Stimulated activated naive CD8-positive, alpha-beta T cell treated with anti-CD3 and anti-CD28 coated beads, Interleukin-15, Interleukin-2, amounts not matched to agents 100 ng/mL and 50 ng/mL, for 24 hours (primary cell): ENCODE data around the gene SSR1.

Experiments
- H3K27ac Mint-ChIP-seq: one replicate; pipeline ENCODE4 v1.8.0; 2021; ENCODE audit warnings: mild to moderate bottlenecking, mixed read lengths
- H3K27me3 Mint-ChIP-seq: one replicate; pipeline ENCODE4 v1.8.0; 2021; ENCODE audit warnings: mixed read lengths
- H3K36me3 Mint-ChIP-seq: one replicate; pipeline ENCODE4 v1.8.0; 2021; ENCODE audit warnings: low read depth, mixed read lengths
- H3K4me1 Mint-ChIP-seq: one replicate; pipeline ENCODE4 v1.8.0; 2021; ENCODE audit warnings: low read depth, mixed read lengths
- H3K4me3 Mint-ChIP-seq: one replicate; pipeline ENCODE4 v1.8.0; 2021; ENCODE audit warnings: mild to moderate bottlenecking, mixed read lengths
- H3K9me3 Mint-ChIP-seq: one replicate; pipeline ENCODE4 v1.8.0; 2021; ENCODE audit warnings: mixed read lengths

Gene SSR1

DNA sequence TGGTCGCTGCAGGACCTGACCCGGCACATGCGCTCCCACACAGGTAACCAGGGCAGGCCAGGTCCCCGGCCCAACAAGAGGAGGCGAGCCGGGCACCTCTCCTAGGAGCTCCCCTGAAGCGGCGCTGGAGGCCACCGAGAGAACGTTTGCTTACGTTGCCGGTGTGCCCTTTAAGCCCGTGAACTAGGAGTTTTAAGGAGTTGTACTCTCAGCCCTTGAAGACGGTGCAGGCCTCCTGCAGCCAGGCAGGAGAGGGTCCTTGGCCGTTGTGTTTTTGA lies 65.9 kb downstream of the SSR1 start:
- H3K27me3 Mint-ChIP-seq, result no peaks in the 10 kb centered on the region
- peaks cover 51% of the 10 kb centered on the region for H3K36me3 Mint-ChIP-seq
- no peak overlapping the region for H3K27ac Mint-ChIP-seq
- H3K4me3 Mint-ChIP-seq, result no peak overlapping the region
- no peaks in the 10 kb centered on the region for H3K9me3 Mint-ChIP-seq
- peaks cover 14% of the 10 kb centered on the region for H3K4me1 Mint-ChIP-seq

GRCh38 chr6:7246401-7247178 lies 66.4 kb downstream of the SSR1 start:
- no peak overlapping the region for H3K27ac Mint-ChIP-seq
- no peaks in the 10 kb centered on the region for H3K27me3 Mint-ChIP-seq
- H3K36me3 Mint-ChIP-seq, result peaks cover 51% of the 10 kb centered on the region
- no peak overlapping the region for H3K4me3 Mint-ChIP-seq
- no peaks in the 10 kb centered on the region for H3K9me3 Mint-ChIP-seq
- H3K4me1 Mint-ChIP-seq, result peaks cover 15% of the 10 kb centered on the region

DNA sequence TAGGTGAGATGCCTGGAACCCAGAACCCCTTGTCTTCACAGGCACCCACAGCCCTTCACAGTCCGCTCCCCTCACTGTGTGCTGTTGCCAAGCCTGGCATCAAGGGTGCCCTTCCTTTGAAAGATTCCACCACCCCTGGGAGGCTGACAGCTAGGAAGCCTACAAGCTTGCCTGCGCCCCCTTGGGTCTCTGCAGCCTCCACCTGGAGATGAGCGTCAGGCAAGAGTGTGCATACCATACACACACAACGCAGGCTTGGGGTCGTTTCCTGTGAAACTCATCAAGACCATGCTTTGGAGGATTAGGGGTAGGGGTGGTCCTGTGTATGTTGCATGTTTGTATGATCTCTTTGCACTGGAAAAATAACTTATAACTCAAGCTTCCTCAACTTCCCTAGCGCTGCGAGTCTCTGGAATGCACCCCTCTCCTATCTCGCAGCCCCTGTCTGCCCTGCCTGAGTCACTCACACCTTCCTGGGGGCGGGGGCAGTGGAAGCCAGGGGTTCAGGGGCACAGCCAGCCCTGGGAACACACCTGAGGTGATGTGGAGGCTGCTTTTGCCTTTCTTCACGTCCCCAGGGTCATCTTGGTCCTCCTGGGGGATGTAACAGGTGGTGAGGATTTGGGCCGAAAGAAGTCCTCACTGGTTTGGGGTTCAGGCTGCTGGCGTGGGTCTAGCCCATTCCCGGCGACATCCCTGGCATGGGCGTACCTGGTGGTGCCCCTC lies 67.2 kb downstream of the SSR1 start:
- Mint-ChIP-seq H3K27ac (no peak overlapping the region), H3K9me3 (no peaks in the 10 kb centered on the region), H3K4me3 (no peak overlapping the region), H3K36me3 (peaks cover 51% of the 10 kb centered on the region), H3K27me3 (no peaks in the 10 kb centered on the region), H3K4me1 (peaks cover 15% of the 10 kb centered on the region)

- no peak overlapping the region for H3K4me3 Mint-ChIP-seq
- H3K9me3 Mint-ChIP-seq, result no peaks in the 10 kb centered on the region
- peaks cover 43% of the 10 kb centered on the region for H3K36me3 Mint-ChIP-seq
- peak overlapping the region; percentile 54 for H3K27ac Mint-ChIP-seq
- H3K4me1 Mint-ChIP-seq, result peaks cover 20% of the 10 kb centered on the region
- H3K27me3 Mint-ChIP-seq, result no peaks in the 10 kb centered on the region
Measured at GRCh38 chr6:7243179-7243981, 69.6 kb downstream of the SSR1 start.

DNA sequence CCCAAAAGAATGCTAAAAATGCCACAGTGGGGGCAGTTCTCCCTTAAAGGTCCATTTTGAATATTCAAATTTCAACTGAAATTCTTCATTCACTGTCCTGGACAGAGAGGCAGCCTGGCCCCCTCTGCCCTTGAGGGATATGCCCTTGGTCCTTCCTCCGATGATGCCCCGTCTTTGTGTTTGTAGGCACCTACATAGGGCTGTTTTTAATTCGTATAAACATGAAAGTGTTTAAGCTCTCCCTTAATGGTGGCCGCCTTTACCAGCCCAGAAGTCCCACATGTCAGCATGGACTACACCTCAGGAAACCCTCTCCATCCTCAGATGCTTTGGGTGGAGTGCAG lies 70.2 kb downstream of the SSR1 start:
- H3K9me3 Mint-ChIP-seq, result no peaks in the 10 kb centered on the region
- H3K27ac Mint-ChIP-seq, result no peak overlapping the region
- H3K4me1 Mint-ChIP-seq, result peaks cover 22% of the 10 kb centered on the region
- H3K4me3 Mint-ChIP-seq, result no peak overlapping the region
- H3K27me3 Mint-ChIP-seq, result no peaks in the 10 kb centered on the region
- H3K36me3 Mint-ChIP-seq, result peaks cover 40% of the 10 kb centered on the region

- Mint-ChIP-seq H3K27me3 (no peaks in the 10 kb centered on the region), H3K4me3 (no peak overlapping the region), H3K9me3 (no peaks in the 10 kb centered on the region), H3K36me3 (peaks cover 34% of the 10 kb centered on the region), H3K27ac (peak overlapping the region; percentile 10), H3K4me1 (peaks cover 22% of the 10 kb centered on the region)
Measured at GRCh38 chr6:7241709-7242645, 71.0 kb downstream of the SSR1 start.

GRCh38 chr6:7241160-7241559 lies 71.8 kb downstream of the SSR1 start:
- H3K27ac Mint-ChIP-seq, result no peak overlapping the region
- no peaks in the 10 kb centered on the region for H3K9me3 Mint-ChIP-seq
- no peaks in the 10 kb centered on the region for H3K27me3 Mint-ChIP-seq
- no peak overlapping the region for H3K4me3 Mint-ChIP-seq
- peaks cover 33% of the 10 kb centered on the region for H3K36me3 Mint-ChIP-seq
- H3K4me1 Mint-ChIP-seq, result peaks cover 27% of the 10 kb centered on the region

DNA sequence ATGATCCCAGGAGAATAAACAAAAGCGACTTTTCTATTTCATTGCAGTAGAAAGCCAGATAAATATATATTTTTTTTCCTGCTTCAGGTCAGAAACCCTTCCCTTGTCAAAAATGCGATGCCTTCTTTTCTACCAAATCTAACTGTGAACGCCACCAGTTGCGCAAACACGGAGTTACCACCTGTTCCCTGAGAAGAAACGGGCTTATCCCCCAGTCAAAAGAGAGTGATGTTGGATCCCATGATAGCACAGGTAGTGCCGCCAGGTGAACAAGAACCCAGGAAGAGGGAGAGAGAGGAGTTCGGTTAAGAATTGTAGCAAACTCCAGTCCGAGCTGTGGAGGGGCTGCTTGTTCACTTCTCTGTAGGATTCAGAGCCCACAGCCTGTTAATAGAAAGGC lies 72.6 kb downstream of the SSR1 start:
- Mint-ChIP-seq H3K27ac (no peak overlapping the region), H3K36me3 (peaks cover 33% of the 10 kb centered on the region), H3K4me1 (peaks cover 34% of the 10 kb centered on the region), H3K9me3 (no peaks in the 10 kb centered on the region), H3K27me3 (no peaks in the 10 kb centered on the region), H3K4me3 (no peak overlapping the region)

GRCh38 chr6:7239590-7239948 lies 73.4 kb downstream of the SSR1 start:
- no peaks in the 10 kb centered on the region for H3K27me3 Mint-ChIP-seq
- no peak overlapping the region for H3K27ac Mint-ChIP-seq
- peaks cover 27% of the 10 kb centered on the region for H3K36me3 Mint-ChIP-seq
- no peak overlapping the region for H3K4me3 Mint-ChIP-seq
- H3K4me1 Mint-ChIP-seq, result peaks cover 37% of the 10 kb centered on the region
- no peaks in the 10 kb centered on the region for H3K9me3 Mint-ChIP-seq

DNA sequence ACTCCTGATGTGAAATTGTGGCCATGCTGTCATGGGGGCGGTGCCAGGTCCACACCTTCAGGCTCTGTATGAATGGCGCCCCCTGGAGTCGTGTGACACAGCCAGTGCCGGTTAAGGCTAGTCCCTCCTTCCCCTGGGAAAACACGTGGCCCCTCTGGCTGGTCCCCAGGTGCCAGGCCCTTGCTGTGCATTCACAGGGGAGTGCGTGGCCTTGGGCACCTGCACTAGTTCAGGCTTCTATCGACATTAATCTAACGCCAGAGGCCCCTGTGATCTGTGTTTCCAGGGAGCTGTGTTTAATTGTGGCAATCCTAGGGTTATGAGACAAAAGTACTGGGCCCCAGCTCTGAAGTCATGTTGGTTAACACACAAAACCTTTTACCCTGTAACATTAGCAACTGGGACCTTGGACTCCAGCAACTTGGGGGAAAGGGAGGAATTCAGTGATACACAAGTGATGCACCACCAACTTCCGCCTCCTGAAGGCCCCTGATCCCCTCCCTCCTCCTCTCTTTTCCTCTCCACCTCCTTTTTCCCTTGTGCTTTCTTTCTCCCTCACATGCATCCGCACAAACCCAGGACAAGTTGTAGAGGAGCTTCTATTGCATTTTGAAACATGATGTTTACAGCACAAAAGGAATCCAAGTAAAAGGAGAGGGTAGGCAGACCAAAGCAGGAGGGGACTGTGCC lies 74.0 kb downstream of the SSR1 start:
- Mint-ChIP-seq H3K4me3 (no peak overlapping the region), H3K9me3 (no peaks in the 10 kb centered on the region), H3K36me3 (peaks cover 24% of the 10 kb centered on the region), H3K4me1 (peaks cover 37% of the 10 kb centered on the region), H3K27ac (no peak overlapping the region), H3K27me3 (no peaks in the 10 kb centered on the region)

GRCh38 chr6:7238526-7238899 lies 74.5 kb downstream of the SSR1 start:
- Mint-ChIP-seq H3K4me1 (peaks cover 39% of the 10 kb centered on the region), H3K27ac (no peak overlapping the region), H3K9me3 (no peaks in the 10 kb centered on the region), H3K27me3 (no peaks in the 10 kb centered on the region), H3K4me3 (no peak overlapping the region), H3K36me3 (peaks cover 20% of the 10 kb centered on the region)

- no peak overlapping the region for H3K4me3 Mint-ChIP-seq
- H3K9me3 Mint-ChIP-seq, result no peaks in the 10 kb centered on the region
- peaks cover 32% of the 10 kb centered on the region for H3K4me1 Mint-ChIP-seq
- no peaks in the 10 kb centered on the region for H3K27me3 Mint-ChIP-seq
- peaks cover 16% of the 10 kb centered on the region for H3K36me3 Mint-ChIP-seq
- peak overlapping the region; percentile 61 for H3K27ac Mint-ChIP-seq
Measured at GRCh38 chr6:7237653-7238188, 75.3 kb downstream of the SSR1 start.

DNA sequence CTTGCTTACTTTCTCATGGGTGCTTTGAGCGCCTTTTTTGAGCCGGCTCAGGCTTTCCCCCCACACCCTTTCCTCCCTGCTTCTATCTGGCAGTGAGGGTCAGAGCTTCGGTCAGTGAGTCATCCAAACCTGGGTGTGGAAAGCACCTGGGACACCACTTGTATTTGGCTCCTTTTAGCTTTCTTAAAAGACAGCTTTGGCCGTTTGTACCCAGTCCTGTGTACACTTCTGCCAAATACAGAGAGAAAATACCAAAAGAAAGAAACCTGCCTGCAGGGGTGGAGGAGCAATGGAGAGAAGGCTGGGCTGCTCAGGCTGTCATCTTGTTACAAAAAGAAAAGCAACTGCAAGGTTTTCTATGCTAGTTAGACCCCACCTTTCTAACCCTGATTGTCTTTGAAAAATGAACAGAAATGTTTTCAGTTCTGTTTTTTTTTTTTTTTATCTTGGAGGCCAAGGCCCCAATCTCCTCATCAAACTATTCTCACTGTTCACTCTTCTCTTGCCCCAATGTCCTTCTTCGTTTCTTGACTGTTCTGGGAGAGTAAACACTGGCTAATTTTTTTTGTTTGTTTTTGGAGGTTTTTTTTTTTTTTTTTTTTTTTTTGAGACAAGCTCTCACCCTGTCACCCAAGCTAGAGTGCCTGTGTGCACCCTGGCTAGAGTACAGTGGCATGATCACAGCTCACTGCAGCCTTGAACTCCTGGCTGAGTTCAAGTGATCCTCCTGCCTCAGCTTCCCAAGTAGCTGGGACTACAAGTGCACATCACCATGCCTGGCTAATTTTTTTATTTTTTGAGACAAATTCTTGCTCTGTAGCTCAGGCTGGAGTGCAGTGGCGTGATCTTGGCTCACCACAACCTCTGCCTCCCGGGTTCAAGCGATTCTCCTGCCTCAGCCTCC lies 76.4 kb downstream of the SSR1 start:
- Mint-ChIP-seq H3K4me1 (peaks cover 27% of the 10 kb centered on the region), H3K4me3 (no peak overlapping the region), H3K27me3 (no peaks in the 10 kb centered on the region), H3K27ac (peak overlapping the region; percentile 53), H3K9me3 (no peaks in the 10 kb centered on the region), H3K36me3 (peaks cover 16% of the 10 kb centered on the region)
